Measurements from ENCODE around the gene GPRC5D.

Gene GPRC5D

GRCh38 chr12:12982331-12982730 is 30.4 kb upstream of the GPRC5D start:
- no peak for TF ChIP-seq CTCF (IDR thresholded peaks at IDR 0.05; ENCODE audit: low read depth, low read length, missing control alignments)
- H3K4me3 ChIP-seq (ENCODE audit: low read depth, low read length) = no peak overlapping the region
- no peak for DNase-seq (ENCODE audit: low read depth)

- H3K4me3 ChIP-seq (ENCODE audit: low read depth, low read length) = no peak overlapping the region
- DNase-seq (ENCODE audit: low read depth) = no peak
- no peak for TF ChIP-seq CTCF (IDR thresholded peaks at IDR 0.05; ENCODE audit: low read depth, low read length, missing control alignments)
Measured at GRCh38 chr12:12979731-12980259, 27.8 kb upstream of the GPRC5D start.

- TF ChIP-seq CTCF (IDR thresholded peaks at IDR 0.05; ENCODE audit: low read depth, low read length, missing control alignments) = no peak
- no peak for DNase-seq (ENCODE audit: low read depth)
- no peak overlapping the region for H3K4me3 ChIP-seq (ENCODE audit: low read depth, low read length)
Measured at GRCh38 chr12:12979126-12979525, 27.2 kb upstream of the GPRC5D start.

- H3K4me3 ChIP-seq (ENCODE audit: low read depth, low read length) = no peak overlapping the region
Measured at GRCh38 chr12:12977231-12977630, 25.3 kb upstream of the GPRC5D start.

GRCh38 chr12:12976366-12976765 is 24.4 kb upstream of the GPRC5D start:
- TF ChIP-seq CTCF (IDR thresholded peaks at IDR 0.05; ENCODE audit: low read depth, low read length, missing control alignments) = no peak
- no peak for DNase-seq (ENCODE audit: low read depth)
- no peak overlapping the region for H3K4me3 ChIP-seq (ENCODE audit: low read depth, low read length)

More at GRCh38 chr12:12977231-12977630, 25.3 kb upstream of the GPRC5D start:
- TF ChIP-seq CTCF (IDR thresholded peaks at IDR 0.05; ENCODE audit: low read depth, low read length, missing control alignments) = no peak
- DNase-seq (ENCODE audit: low read depth) = no peak

- no peak overlapping the region for H3K4me3 ChIP-seq (ENCODE audit: low read depth, low read length)
- TF ChIP-seq CTCF (IDR thresholded peaks at IDR 0.05; ENCODE audit: low read depth, low read length, missing control alignments) = peak; percentile 49
- no peak for DNase-seq (ENCODE audit: low read depth)
Measured at GRCh38 chr12:12975322-12976077, 23.5 kb upstream of the GPRC5D start.

- no peak overlapping the region for H3K4me3 ChIP-seq (ENCODE audit: low read depth, low read length)
- no peak for DNase-seq (ENCODE audit: low read depth)
- TF ChIP-seq CTCF (IDR thresholded peaks at IDR 0.05; ENCODE audit: low read depth, low read length, missing control alignments) = no peak
Measured at GRCh38 chr12:12974211-12974610, 22.2 kb upstream of the GPRC5D start.

Data from GM12864 (cell line).